IMR-90 (cell line): ENCODE results near the gene DCDC2B. TPM values are rescaled to one million over a fixed set of nuclear protein-coding genes. Genes with fewer than 3 reads are reported as not detected.

Source experiments
- ATAC-seq: fragments of 200-7000 bp; cut with Tn5 transposase; 2 replicates; pipeline ENCODE4 v1.9.1; 2020; ENCODE audit warnings: low read depth, mild to moderate bottlenecking, moderate library complexity
- BruUV-seq: library from RNA; stranded (reverse); fragments of 400-500 nt; replicated peaks from 2 replicates; lab custom pipeline; 2021; lab: Mats Ljungman, UMichigan
- CTCF ChIA-PET: fragments of 300-600 bp; formaldehyde crosslinking; extraction: SDS; loops from one replicate; lab custom pipeline; 2021; ENCODE audit warnings: antibody characterized with exemption; lab: Yijun Ruan, JAX
- POLR2A ChIA-PET: fragments of 300-600 bp; sonication (Branson Sonifier 250); formaldehyde crosslinking; loops from one replicate; lab custom pipeline; 2022; ENCODE audit warnings: antibody characterized with exemption; ENCODE audit not compliant: unreplicated experiment; lab: Charles Lee
- DNase-seq: peaks from one replicate; pipeline ENCODE4 v3.0.0; 2013
- H2AFZ ChIP-seq: replicated peaks from 2 replicates; pipeline ENCODE3; 2013; ENCODE audit warnings: low read length, mild to moderate bottlenecking; ENCODE audit not compliant: poor library complexity
- H2AK5ac ChIP-seq: 2 replicates; pipeline ENCODE4 v1.6.1; 2013; ENCODE audit warnings: low read depth, low read length, inconsistent platforms
- H2AK9ac ChIP-seq: replicated peaks from 2 replicates; pipeline ENCODE3; 2013; ENCODE audit warnings: mild to moderate bottlenecking, low read depth, low read length, moderate library complexity; ENCODE audit not compliant: poor library complexity
- H2BK120ac ChIP-seq: 2 replicates; pipeline ENCODE4 v1.6.1; 2013; ENCODE audit warnings: low read depth, low read length, inconsistent platforms
- H2BK15ac ChIP-seq: 3 replicates; pipeline ENCODE4 v1.6.1; 2013; ENCODE audit warnings: low read depth, low read length, inconsistent platforms
- H2BK20ac ChIP-seq: 2 replicates; pipeline ENCODE4 v1.6.1; 2013; ENCODE audit warnings: low read depth, mild to moderate bottlenecking, inconsistent platforms, low read length, moderate library complexity
- H2BK5ac ChIP-seq: 2 replicates; pipeline ENCODE4 v1.6.1; 2013; ENCODE audit warnings: mild to moderate bottlenecking, low read depth, low read length, inconsistent platforms; ENCODE audit not compliant: poor library complexity, severe bottlenecking
- H3K14ac ChIP-seq: replicated peaks from 2 replicates; pipeline ENCODE4 v1.6.1; 2013; ENCODE audit warnings: low read depth, low read length, inconsistent platforms
- H3K18ac ChIP-seq: 2 replicates; pipeline ENCODE4 v1.6.1; 2013; ENCODE audit warnings: low read depth, low read length, control low read depth
- H3K23ac ChIP-seq: 2 replicates; pipeline ENCODE4 v1.6.1; 2013; ENCODE audit warnings: low read depth, low read length, inconsistent platforms
- H3K27ac ChIP-seq: 2 replicates; pipeline ENCODE4 v1.5.1; 2013; ENCODE audit warnings: mild to moderate bottlenecking, control low read depth, low read length; ENCODE audit not compliant: insufficient read depth
- H3K27me3 ChIP-seq: 2 replicates; pipeline ENCODE4 v1.6.1; 2013; ENCODE audit warnings: low read length; ENCODE audit not compliant: control insufficient read depth, insufficient read depth
- H3K36me3 ChIP-seq: 2 replicates; pipeline ENCODE4 v1.6.1; 2013; ENCODE audit warnings: low read length, mixed read lengths; ENCODE audit not compliant: control insufficient read depth, insufficient read depth
- H3K4ac ChIP-seq: 2 replicates; pipeline ENCODE4 v1.6.1; 2013; ENCODE audit warnings: low read depth, low read length, inconsistent platforms
- H3K4me1 ChIP-seq: 2 replicates; pipeline ENCODE4 v1.6.1; 2013; ENCODE audit warnings: low read length, mixed read lengths; ENCODE audit not compliant: control insufficient read depth, insufficient read depth
- H3K4me2 ChIP-seq: 2 replicates; pipeline ENCODE4 v1.6.1; 2013; ENCODE audit warnings: low read depth, mild to moderate bottlenecking, control low read depth, low read length, moderate library complexity
- H3K4me3 ChIP-seq: 2 replicates; pipeline ENCODE4 v1.5.1; 2013; ENCODE audit warnings: low read depth, mild to moderate bottlenecking, control low read depth, low read length, moderate library complexity; ENCODE audit not compliant: insufficient read depth
- H3K56ac ChIP-seq: 2 replicates; pipeline ENCODE4 v1.6.1; 2013; ENCODE audit warnings: low read length, inconsistent platforms; ENCODE audit not compliant: insufficient read depth; ENCODE audit errors: extremely low read depth
- H3K79me1 ChIP-seq, 2 experiments: 2 replicates each; pipeline ENCODE4 v1.6.1; 2013; ENCODE audit warnings: low read length in 2 of 2, inconsistent platforms in 1 of 2, low read depth in 1 of 2
- H3K9ac ChIP-seq: 2 replicates; pipeline ENCODE4 v1.6.1; 2013; ENCODE audit warnings: low read depth, low read length, control low read depth
- H3K9me1 ChIP-seq: 2 replicates; pipeline ENCODE4 v1.6.1; 2013; ENCODE audit warnings: low read length, inconsistent platforms; ENCODE audit not compliant: insufficient read depth
- H3K9me3 ChIP-seq: 2 replicates; pipeline ENCODE4 v1.6.1; 2013; ENCODE audit warnings: low read length; ENCODE audit not compliant: control insufficient read depth, insufficient read depth
- H4K20me1 ChIP-seq: 2 replicates; pipeline ENCODE4 v1.6.1; 2013; ENCODE audit warnings: low read length, inconsistent platforms; ENCODE audit not compliant: insufficient read depth
- H4K5ac ChIP-seq: 2 replicates; pipeline ENCODE4 v1.6.1; 2013; ENCODE audit warnings: mild to moderate bottlenecking, low read depth, low read length, control low read depth
- H4K8ac ChIP-seq, 2 experiments: 2 replicates each; pipeline ENCODE4 v1.6.1; 2013; ENCODE audit warnings: low read depth in 2 of 2, low read length in 2 of 2, control low read depth in 1 of 2, inconsistent platforms in 1 of 2
- H4K91ac ChIP-seq: 2 replicates; pipeline ENCODE4 v1.6.1; 2013; ENCODE audit warnings: low read depth, low read length, inconsistent platforms; ENCODE audit not compliant: insufficient read depth
- BHLHE40 ChIP-seq: fragments of 150-350 bp; IDR thresholded peaks from 2 replicates; pipeline ENCODE4 v1.6.1; 2016; ENCODE audit warnings: mild to moderate bottlenecking, low read depth, low read length
- CHD1 ChIP-seq: IDR thresholded peaks from 2 replicates; pipeline ENCODE4 v1.6.1; 2012; ENCODE audit warnings: low read depth, low read length, improper control_type of control experiment
- MAZ ChIP-seq: IDR thresholded peaks from 2 replicates; pipeline ENCODE4 v1.6.1; 2012; ENCODE audit warnings: low read depth, mild to moderate bottlenecking, low read length, improper control_type of control experiment, moderate library complexity, borderline replicate concordance
- RAD21 ChIP-seq: IDR thresholded peaks from 2 replicates; pipeline ENCODE4 v1.6.1; 2012; ENCODE audit warnings: low read length, improper control_type of control experiment
- WGBS, 2 experiments: methylation state at CpG; one replicate each; pipeline versions ENCODE4 v1.1.5 to v1.1.7; 2013; ENCODE audit warnings: missing lambda C conversion rate in 2 of 2; ENCODE audit not compliant: insufficient read length in 1 of 2; ENCODE audit errors: extremely low coverage in 2 of 2; 5-methylcytosine and 5-hydroxymethylcytosine counted together
- dilution Hi-C: fragments of 300-500 bp; cut with HindIII; formaldehyde crosslinking; loops from one replicate; pipeline ENCODE4 v1.14.3; 2018; ENCODE audit warnings: low sequenced_read_pairs; ENCODE audit not compliant: unreplicated experiment
- in situ Hi-C: fragments of 300-500 bp; cut with MboI; formaldehyde crosslinking; loops from 3 replicates; pipeline ENCODE4 v1.14.3; 2019; ENCODE audit warnings: low sequenced_read_pairs, inconsistent platforms, mixed read lengths
- intact Hi-C: fragments of 100-400 bp; cut with micrococcal nuclease; formaldehyde crosslinking; loops from 2 replicates; pipeline ENCODE4 v1.10.0; 2022
- polyA plus RNA-seq, 3 experiments: library from polyadenylated mRNA; depleted of rRNA; stranded (reverse); fragments of >200 nt; gene quantifications; 2 replicates each; pipeline ENCODE4 v1.2.3, GENCODE V29; 2012; ENCODE audit warnings: low replicate concordance in 1 of 3
- total RNA-seq: library from RNA; depleted of rRNA; stranded (reverse); fragments of >200 nt; gene quantifications from 2 replicates; pipeline ENCODE4 v1.2.3, GENCODE V29; 2012; rRNA removed

The DCDC2B gene
- total and polyA plus RNA-seq, 2 of the 4 experiments (the other 2 are of a cell fraction): not detected

GRCh38 chr1:32263744-32264143, 54.9 kb downstream of the DCDC2B start:
- Histone ChIP-seq H2AFZ (no peak overlapping the region), H4K5ac (no peak overlapping the region), H3K9ac (no peak overlapping the region), H3K9me1 (peaks cover 9% of the 10 kb centered on the region; the same call in 1 of the 2 replicates), H3K4me1 (peaks cover 8% of the 10 kb centered on the region), H3K4ac (no peak overlapping the region), H3K27me3 (no peaks in the 10 kb centered on the region), H3K9me3 (no peaks in the 10 kb centered on the region), H4K8ac (no peak overlapping the region), H4K91ac (no peak overlapping the region), H3K4me2 (no peak overlapping the region), H2BK20ac (no peak overlapping the region), H3K79me1 (no peaks in the 10 kb centered on the region), H2BK5ac (no peak overlapping the region), H2BK120ac (no peak overlapping the region), H3K23ac (no peak overlapping the region), H3K18ac (no peak overlapping the region), H2AK5ac (0 out of 2 replicates have a peak overlapping the region, but pooled peaks have one; percentile 13), H2AK9ac (no peak overlapping the region), H3K56ac (no peak overlapping the region), H3K14ac (no peak overlapping the region), H3K4me3 (no peak overlapping the region), H3K27ac (no peak overlapping the region), H4K20me1 (no peaks in the 10 kb centered on the region), H2BK15ac (no peak overlapping the region), H3K36me3 (no peaks in the 10 kb centered on the region)
- TF ChIP-seq RAD21 (no peak), MAZ (no peak), CHD1 (no peak), BHLHE40 (no peak)
- BruUV-seq: no TSS peak
- ChIA-PET CTCF (no interaction called here), POLR2A (no interaction called here)
- WGBS, 2 experiments: 100% methylated on average over 2 of the region's 4 CpGs; no CpG with 5 or more reads in 1 of the 2 experiments
- dilution Hi-C loops (no loop called here), intact Hi-C loops (no loop called here), in situ Hi-C loops (no loop called here)
- ATAC-seq (no peak), DNase-seq (no peak)

Other genes starting within 250 kb of the DCDC2B start
- 33.7 and 39.7 TPM in 2 replicates for gene KHDRBS1, start 195.2 kb upstream of the DCDC2B start, total RNA-seq
- 52.6 and 67.6 TPM in 2 replicates for gene KHDRBS1, start 195.2 kb upstream of the DCDC2B start, polyA plus RNA-seq (2012; rRNA removed)
- 4.4 and 6.5 TPM in 2 replicates for gene TMEM39B, start 136.2 kb upstream of the DCDC2B start, total RNA-seq
- gene TMEM39B, start 136.2 kb upstream of the DCDC2B start, polyA plus RNA-seq (2012; rRNA removed): 28.7 and 30.2 TPM in 2 replicates
- gene KPNA6, start 101.0 kb upstream of the DCDC2B start, total RNA-seq: 50.7 and 53.6 TPM in 2 replicates
- gene KPNA6, start 101.0 kb upstream of the DCDC2B start, polyA plus RNA-seq (2012; rRNA removed): 25.4 and 27.0 TPM in 2 replicates
- gene TXLNA, start 29.4 kb upstream of the DCDC2B start, total RNA-seq: 102 and 104 TPM in 2 replicates
- gene TXLNA, start 29.4 kb upstream of the DCDC2B start, polyA plus RNA-seq (2012; rRNA removed): 37.9 and 47.6 TPM in 2 replicates
- gene CCDC28B, start 8.5 kb upstream of the DCDC2B start, total RNA-seq: 17.2 and 18.6 TPM in 2 replicates
- 18.4 and 20.1 TPM in 2 replicates for gene CCDC28B, start 8.5 kb upstream of the DCDC2B start, polyA plus RNA-seq (2012; rRNA removed)
- 1.9 and 2.2 TPM in 2 replicates for gene IQCC, start 3.4 kb upstream of the DCDC2B start, total RNA-seq
- 1.3 and 1.6 TPM in 2 replicates for gene IQCC, start 3.4 kb upstream of the DCDC2B start, polyA plus RNA-seq (2012; rRNA removed)
- gene TMEM234, start 13.3 kb downstream of the DCDC2B start, total RNA-seq: 10.0 and 10.8 TPM in 2 replicates
- 22.7 and 23.4 TPM in 2 replicates for gene TMEM234, start 13.3 kb downstream of the DCDC2B start, polyA plus RNA-seq (2012; rRNA removed)
- 574 and 716 TPM in 2 replicates for gene EIF3I, start 13.3 kb downstream of the DCDC2B start, total RNA-seq
- gene EIF3I, start 13.3 kb downstream of the DCDC2B start, polyA plus RNA-seq (2012; rRNA removed): 376 and 469 TPM in 2 replicates
- 0.18 TPM in 1 of 2 replicates, not detected in the other for gene FAM167B, start 38.1 kb downstream of the DCDC2B start, total RNA-seq
- gene FAM167B, start 38.1 kb downstream of the DCDC2B start, polyA plus RNA-seq (2012; rRNA removed): 0.53 and 0.59 TPM in 2 replicates
- gene LCK, start 42.2 kb downstream of the DCDC2B start, total RNA-seq: not detected in 2 replicates
- not detected in 2 replicates for gene LCK, start 42.2 kb downstream of the DCDC2B start, polyA plus RNA-seq (2012; rRNA removed)
- gene HDAC1, start 83.0 kb downstream of the DCDC2B start, total RNA-seq: 88.9 and 95.5 TPM in 2 replicates
- 131 and 139 TPM in 2 replicates for gene HDAC1, start 83.0 kb downstream of the DCDC2B start, polyA plus RNA-seq (2012; rRNA removed)
- 34.7 and 37.5 TPM in 2 replicates for gene MARCKSL1, start 127.1 kb downstream of the DCDC2B start, total RNA-seq
- 199 and 218 TPM in 2 replicates for gene MARCKSL1, start 127.1 kb downstream of the DCDC2B start, polyA plus RNA-seq (2012; rRNA removed)
- gene FAM229A, start 153.4 kb downstream of the DCDC2B start, total RNA-seq: 0.28 and 0.36 TPM in 2 replicates
- gene FAM229A, start 153.4 kb downstream of the DCDC2B start, polyA plus RNA-seq (2012; rRNA removed): 3.9 and 4.3 TPM in 2 replicates
- gene TSSK3, start 153.4 kb downstream of the DCDC2B start, total RNA-seq: not detected in 2 replicates
- 0.24 and 0.96 TPM in 2 replicates for gene TSSK3, start 153.4 kb downstream of the DCDC2B start, polyA plus RNA-seq (2012; rRNA removed)
- gene BSDC1, start 185.4 kb downstream of the DCDC2B start, total RNA-seq: 50.8 and 60.4 TPM in 2 replicates
- 50.4 and 56.8 TPM in 2 replicates for gene BSDC1, start 185.4 kb downstream of the DCDC2B start, polyA plus RNA-seq (2012; rRNA removed)